ENCODE data around the gene TRIO. TPM values are rescaled to one million over a fixed set of nuclear protein-coding genes. Genes with fewer than 3 reads are reported as not detected.

Gene TRIO
- total and polyA plus RNA-seq, 2 of the 8 experiments (the other 6 are each of a cell fraction or from before 2014, with no cell fraction given) = 35.1 to 69.1 TPM

DNA sequence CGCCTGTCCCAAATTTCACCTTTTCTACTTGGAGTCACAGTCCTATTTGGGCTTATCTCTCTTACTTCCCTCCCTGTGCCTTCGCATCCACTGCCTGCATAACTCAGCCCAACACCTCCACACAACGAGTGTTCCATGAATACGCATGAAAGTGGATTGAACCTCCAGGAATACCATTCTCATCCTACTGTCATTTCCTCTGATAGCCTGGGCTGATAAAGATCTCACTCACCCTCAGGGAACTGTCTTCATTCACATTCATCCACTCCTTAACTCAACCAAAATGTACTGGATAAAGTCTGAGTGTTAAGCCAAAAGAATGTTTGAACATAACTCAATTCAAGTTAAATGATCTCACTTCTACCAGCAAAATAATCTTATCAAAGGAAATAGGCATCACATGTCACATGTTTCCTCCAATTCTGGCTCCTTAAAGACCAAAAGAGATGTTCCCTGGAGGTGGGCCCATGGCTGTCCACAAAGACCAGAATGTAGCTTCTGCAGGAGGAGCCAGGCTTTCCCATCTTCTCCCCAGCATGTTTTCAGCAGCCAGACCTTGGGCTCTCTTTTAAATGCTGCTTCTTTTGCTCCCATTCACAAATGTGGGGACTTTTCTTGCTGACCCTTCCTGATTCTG is 28.4 kb upstream of the TRIO start:
- H3K4me2 ChIP-seq (ENCODE audit: insufficient read depth in 1 of 2, low read depth in 2 of 2, low read length in 2 of 2) = peak overlapping the region in 1 of 2 experiments; percentile 36; a peak in 1 of 4 replicates
- no peak overlapping the region for H3K56ac ChIP-seq (replicated peaks; ENCODE audit: insufficient read length, low read depth, low read length)
- no peak overlapping the region for H4K5ac ChIP-seq (ENCODE audit: insufficient read length, low read depth, low read length)
- CTCF ChIA-PET (ENCODE audit: partially characterized antibody) = interaction anchor here (0.9 kb wide), 1 partner anchor 109 kb away, joined by 4 read pairs; no protein-coding TSS in a partner anchor
- 0 out of 2 replicates have a peak overlapping the region, but pooled peaks have one; percentile 75 for H2BK12ac ChIP-seq (ENCODE audit: low read depth, low read length)
- H4K20me1 ChIP-seq (replicated peaks in 1 of 2; ENCODE audit: control insufficient read depth in 1 of 2, insufficient read depth in 2 of 2, low read length in 2 of 2) = no peaks in the 10 kb centered on the region
- H3K4me1 ChIP-seq (replicated peaks in 1 of 4; ENCODE audit: control insufficient read depth in 3 of 4, insufficient read depth in 4 of 4, low read length in 3 of 4) = peaks cover 0 to 16% (median 13%) of the 10 kb centered on the region in 4 experiments; a peak in 6 of 7 replicates
- H2AFZ ChIP-seq (ENCODE audit: low read length) = 0 out of 2 replicates have a peak overlapping the region, but pooled peaks have one; percentile 27
- no peak overlapping the region for H2BK15ac ChIP-seq (ENCODE audit: low read length)
- H3K23ac ChIP-seq (ENCODE audit: insufficient read length) = no peak overlapping the region
- no peaks in the 10 kb centered on the region for H3K79me2 ChIP-seq (ENCODE audit: control insufficient read depth in 1 of 2, insufficient read depth in 2 of 2, low read length in 2 of 2)
- H3K27me3 ChIP-seq (replicated peaks in 1 of 4; ENCODE audit: control insufficient read depth in 3 of 4, extremely low read depth in 1 of 4, insufficient read depth in 3 of 4, low read length in 3 of 4) = no peaks in the 10 kb centered on the region; a peak in 1 of 7 replicates
- POLR2A ChIA-PET (ENCODE audit: partially characterized antibody) = no interaction called here
- no peaks in the 10 kb centered on the region for H3K36me3 ChIP-seq (ENCODE audit: control insufficient read depth in 2 of 4, insufficient read depth in 4 of 4, low read length in 3 of 4)
- no peak overlapping the region for H3K18ac ChIP-seq (ENCODE audit: extremely low read depth, low read length)
- no peak overlapping the region for H4K8ac ChIP-seq (ENCODE audit: extremely low read depth, insufficient read depth, low read length)
- H4K91ac ChIP-seq (replicated peaks; ENCODE audit: insufficient read length, low read length) = no peak overlapping the region
- no peaks in the 10 kb centered on the region for H3K9me3 ChIP-seq (ENCODE audit: insufficient read depth in 2 of 2, low read depth in 1 of 2, low read length in 1 of 2)
- FAIRE-seq (no peak), DNase-seq (ENCODE audit: low read depth in 1 of 2, low spot score in 2 of 2) (no peak)
- no peak overlapping the region for H3K27ac ChIP-seq (ENCODE audit: low read depth, low read length)
- H2BK5ac ChIP-seq (ENCODE audit: low read depth, low read length) = no peak overlapping the region; the same call in 1 of the 2 replicates
- WGBS, 2 experiments (ENCODE audit: extremely low coverage in 1 of 2, insufficient coverage in 1 of 2, insufficient read length in 1 of 2, insufficient replicate concordance in 2 of 2, low coverage in 1 of 2, low lambda C conversion rate in 2 of 2, missing lambda C conversion rate in 1 of 2) = 94% methylated on average over 4 of the region's 4 CpGs; no CpG with 5 or more reads in 1 of the 2 experiments
- no peaks in the 10 kb centered on the region for H3K79me1 ChIP-seq (ENCODE audit: low read depth, low read length)
- H3K4me3 ChIP-seq (ENCODE audit: extremely low read depth in 1 of 4, insufficient read depth in 2 of 4, low read depth in 3 of 4, low read length in 4 of 4) = no peak overlapping the region
- no peak overlapping the region; the same call in 1 of the 2 replicates for H2AK5ac ChIP-seq (ENCODE audit: low read depth, low read length)
- no peak overlapping the region for H3K14ac ChIP-seq (ENCODE audit: insufficient read length)
- no peaks in the 10 kb centered on the region; the same call in 1 of the 2 replicates for H3K23me2 ChIP-seq (ENCODE audit: low read depth, low read length)
- H3K9ac ChIP-seq (replicated peaks in 1 of 4; ENCODE audit: extremely low read depth in 1 of 4, low read depth in 3 of 4, low read length in 3 of 4) = no peak overlapping the region
- H3K4ac ChIP-seq (replicated peaks; ENCODE audit: insufficient read length, low read depth, low read length) = no peak overlapping the region
- peak overlapping the region; percentile 3 for H2BK120ac ChIP-seq (replicated peaks; ENCODE audit: low read depth, low read length)
- no peak overlapping the region; the same call in 1 of the 2 replicates for H2BK20ac ChIP-seq (ENCODE audit: low read length)
- TF ChIP-seq CEBPB (IDR thresholded peaks at IDR 0.05; ENCODE audit: low read depth, low read length) (no peak), RNF2 (IDR thresholded peaks at IDR 0.05; ENCODE audit: borderline replicate concordance, low read depth, low read length, missing control alignments, poor library complexity, severe bottlenecking) (no peak), CREB1 (IDR thresholded peaks at IDR 0.05) (no peak), GTF2F1 (IDR thresholded peaks at IDR 0.05; ENCODE audit: borderline replicate concordance, low read depth, low read length) (no peak), JUND (IDR thresholded peaks at IDR 0.05; ENCODE audit: low read length) (no peak), SUZ12 (IDR thresholded peaks at IDR 0.05; ENCODE audit: low read length) (no peak), POLR2A (IDR thresholded peaks at IDR 0.05; ENCODE audit: control extremely low read depth in 1 of 2, low read depth in 2 of 2, low read length in 2 of 2) (no peak), SP1 (IDR thresholded peaks at IDR 0.05; ENCODE audit: low read depth, low read length) (no peak), CBX5 (IDR thresholded peaks at IDR 0.05; ENCODE audit: low read depth, low read length) (no peak), EP300 (IDR thresholded peaks at IDR 0.05; ENCODE audit: borderline replicate concordance in 1 of 2, low read depth in 2 of 2, low read length in 2 of 2) (no peak), RXRA (IDR thresholded peaks at IDR 0.05; ENCODE audit: insufficient read depth, low read depth, low read length) (no peak), MAFK (IDR thresholded peaks at IDR 0.05; ENCODE audit: low read depth, low read length) (no peak), SIX5 (IDR thresholded peaks at IDR 0.05; ENCODE audit: low read depth, low read length) (no peak), YY1 (IDR thresholded peaks at IDR 0.05; ENCODE audit: low read depth, low read length) (no peak)
